ENCODE results near the gene SWT1.

GRCh38 chr1:185291159-185291558 is 134.2 kb downstream of the SWT1 start:
- no peak for TF ChIP-seq CTCF (IDR thresholded peaks at IDR 0.05; ENCODE audit: insufficient read depth, low read length)
- no peak for TF ChIP-seq POLR2AphosphoS5 (IDR thresholded peaks at IDR 0.05; ENCODE audit: low read depth)
